Measurements from ENCODE around the gene DSCAM. TPM values are rescaled to one million over a fixed set of nuclear protein-coding genes. Genes with fewer than 3 reads are reported as not detected.

DSCAM gene
- total RNA-seq, 1 experiment from 2014 or later: 0.33 TPM

DNA sequence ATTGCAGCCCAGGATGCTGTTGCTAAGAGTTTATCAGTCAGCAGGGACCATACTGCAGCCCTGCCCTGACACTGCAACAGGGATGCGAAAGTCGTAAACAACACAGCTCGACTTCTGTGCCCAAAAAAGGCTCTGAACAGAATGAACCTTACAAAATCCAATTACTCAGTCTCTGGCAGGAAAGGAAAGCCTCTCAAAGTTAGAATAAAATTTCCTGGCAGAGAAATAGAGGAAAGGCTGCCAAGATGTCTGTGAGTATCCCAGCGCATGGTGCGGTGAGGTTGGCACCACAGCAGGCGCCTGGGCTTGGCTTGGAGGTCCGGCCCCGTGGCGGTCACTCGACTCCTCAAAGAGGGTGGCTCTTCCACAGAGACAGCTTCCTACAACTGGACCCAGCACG is 794.0 kb downstream of the DSCAM start:
- peak; percentile 27 for DNase-seq (ENCODE audit: unreplicated experiment)
- Mint-ChIP-seq H3K36me3 (ENCODE audit: insufficient read depth, unreplicated experiment) (no peaks in the 10 kb centered on the region), H3K4me1 (ENCODE audit: insufficient read depth, unreplicated experiment) (peaks cover 16% of the 10 kb centered on the region), H3K9me3 (ENCODE audit: unreplicated experiment) (peaks cover 13% of the 10 kb centered on the region), H3K4me3 (ENCODE audit: unreplicated experiment) (no peak overlapping the region), H3K27ac (ENCODE audit: low read depth, unreplicated experiment) (no peak overlapping the region), H3K27me3 (ENCODE audit: insufficient read depth, unreplicated experiment) (peaks cover 27% of the 10 kb centered on the region)
- intact Hi-C loops (cut with micrococcal nuclease): no loop called here
- CTCF ChIA-PET: interaction anchor here (1.4 kb wide), 1 partner anchor 186 kb away, joined by 4 read pairs; the partner anchor contains the start of gene PCP4
- POLR2A ChIA-PET: interaction anchor here (0.6 to 1.4 kb wide), 2 partner anchors 13 to 1008 kb away, joined by 3 to 4 read pairs; no protein-coding TSS in a partner anchor
- BruUV-seq (replicated peaks): no TSS peak
- TF ChIP-seq, protein P1, sequence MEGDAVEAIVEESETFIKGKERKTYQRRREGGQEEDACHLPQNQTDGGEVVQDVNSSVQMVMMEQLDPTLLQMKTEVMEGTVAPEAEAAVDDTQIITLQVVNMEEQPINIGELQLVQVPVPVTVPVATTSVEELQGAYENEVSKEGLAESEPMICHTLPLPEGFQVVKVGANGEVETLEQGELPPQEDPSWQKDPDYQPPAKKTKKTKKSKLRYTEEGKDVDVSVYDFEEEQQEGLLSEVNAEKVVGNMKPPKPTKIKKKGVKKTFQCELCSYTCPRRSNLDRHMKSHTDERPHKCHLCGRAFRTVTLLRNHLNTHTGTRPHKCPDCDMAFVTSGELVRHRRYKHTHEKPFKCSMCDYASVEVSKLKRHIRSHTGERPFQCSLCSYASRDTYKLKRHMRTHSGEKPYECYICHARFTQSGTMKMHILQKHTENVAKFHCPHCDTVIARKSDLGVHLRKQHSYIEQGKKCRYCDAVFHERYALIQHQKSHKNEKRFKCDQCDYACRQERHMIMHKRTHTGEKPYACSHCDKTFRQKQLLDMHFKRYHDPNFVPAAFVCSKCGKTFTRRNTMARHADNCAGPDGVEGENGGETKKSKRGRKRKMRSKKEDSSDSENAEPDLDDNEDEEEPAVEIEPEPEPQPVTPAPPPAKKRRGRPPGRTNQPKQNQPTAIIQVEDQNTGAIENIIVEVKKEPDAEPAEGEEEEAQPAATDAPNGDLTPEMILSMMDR (IDR thresholded peaks at IDR 0.05; ENCODE audit: unreplicated experiment): no peak

DNA sequence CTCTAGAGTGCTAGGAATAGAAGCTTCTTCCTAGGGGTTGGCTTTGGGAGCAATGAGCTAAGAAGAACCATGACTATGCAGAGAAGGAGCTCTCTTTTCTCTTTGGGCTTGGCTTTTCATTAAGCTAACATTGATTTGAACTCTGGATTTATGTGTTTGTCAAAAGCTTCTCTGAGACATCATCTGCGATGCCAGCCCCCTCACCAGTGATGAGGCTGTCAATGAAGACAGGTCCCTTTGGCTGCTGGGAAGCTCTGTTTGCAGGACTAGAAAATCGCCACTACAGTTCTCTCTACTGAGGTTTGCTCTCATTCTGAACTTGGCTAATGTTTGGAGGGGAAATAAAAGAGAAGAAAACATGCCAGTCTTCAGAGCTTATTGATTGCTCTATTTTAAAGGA is 794.7 kb downstream of the DSCAM start:
- no TSS peak for BruUV-seq (replicated peaks)
- Mint-ChIP-seq H3K27ac (ENCODE audit: low read depth, unreplicated experiment) (no peak overlapping the region), H3K36me3 (ENCODE audit: insufficient read depth, unreplicated experiment) (no peaks in the 10 kb centered on the region), H3K4me3 (ENCODE audit: unreplicated experiment) (no peak overlapping the region), H3K9me3 (ENCODE audit: unreplicated experiment) (peaks cover 13% of the 10 kb centered on the region), H3K4me1 (ENCODE audit: insufficient read depth, unreplicated experiment) (peaks cover 16% of the 10 kb centered on the region), H3K27me3 (ENCODE audit: insufficient read depth, unreplicated experiment) (peaks cover 22% of the 10 kb centered on the region)
- CTCF ChIA-PET: interaction anchor here (1.4 kb wide), 1 partner anchor 185 kb away, joined by 4 read pairs; the partner anchor contains the start of gene PCP4
- TF ChIP-seq, protein P1 (IDR thresholded peaks at IDR 0.05; ENCODE audit: unreplicated experiment): no peak
- intact Hi-C loops (cut with micrococcal nuclease): no loop called here
- DNase-seq (ENCODE audit: unreplicated experiment): no peak
- POLR2A ChIA-PET: interaction anchor here (1.4 kb wide), 1 partner anchor 13 kb away, joined by 4 read pairs; no protein-coding TSS in a partner anchor

GRCh38 chr21:40051801-40052200 is 795.2 kb downstream of the DSCAM start:
- POLR2A ChIA-PET: no interaction called here
- TF ChIP-seq, protein P1 (IDR thresholded peaks at IDR 0.05; ENCODE audit: unreplicated experiment): no peak
- CTCF ChIA-PET: no interaction called here
- Mint-ChIP-seq H3K9me3 (ENCODE audit: unreplicated experiment) (peaks cover 13% of the 10 kb centered on the region), H3K36me3 (ENCODE audit: insufficient read depth, unreplicated experiment) (no peaks in the 10 kb centered on the region), H3K27ac (ENCODE audit: low read depth, unreplicated experiment) (no peak overlapping the region), H3K27me3 (ENCODE audit: insufficient read depth, unreplicated experiment) (peaks cover 22% of the 10 kb centered on the region), H3K4me1 (ENCODE audit: insufficient read depth, unreplicated experiment) (peaks cover 16% of the 10 kb centered on the region), H3K4me3 (ENCODE audit: unreplicated experiment) (no peak overlapping the region)
- intact Hi-C loops (cut with micrococcal nuclease): no loop called here
- no TSS peak for BruUV-seq (replicated peaks)
- DNase-seq (ENCODE audit: unreplicated experiment): no peak

DNA sequence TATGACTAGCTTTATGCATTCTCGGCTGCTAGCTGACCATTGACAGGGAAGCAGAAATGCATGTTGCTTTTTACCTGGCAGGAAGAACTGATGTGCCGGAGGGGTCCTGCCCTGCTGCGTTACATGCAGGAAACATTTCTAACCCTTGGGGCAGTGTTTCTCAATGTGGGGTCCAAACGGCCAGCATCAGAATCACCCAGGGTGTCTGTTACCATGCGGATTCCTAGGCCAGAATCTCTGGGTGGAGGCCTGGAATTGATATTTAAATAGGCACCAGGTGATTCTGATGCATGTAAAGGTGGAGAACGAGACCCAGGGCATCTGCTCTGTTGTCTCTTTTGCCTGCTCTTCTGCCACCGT is 797.0 kb downstream of the DSCAM start:
- Mint-ChIP-seq H3K9me3 (ENCODE audit: unreplicated experiment) (peaks cover 2% of the 10 kb centered on the region), H3K27ac (ENCODE audit: low read depth, unreplicated experiment) (no peak overlapping the region), H3K27me3 (ENCODE audit: insufficient read depth, unreplicated experiment) (peaks cover 6% of the 10 kb centered on the region), H3K36me3 (ENCODE audit: insufficient read depth, unreplicated experiment) (no peaks in the 10 kb centered on the region), H3K4me3 (ENCODE audit: unreplicated experiment) (no peak overlapping the region), H3K4me1 (ENCODE audit: insufficient read depth, unreplicated experiment) (peaks cover 16% of the 10 kb centered on the region)
- no peak for DNase-seq (ENCODE audit: unreplicated experiment)
- POLR2A ChIA-PET: no interaction called here
- BruUV-seq (replicated peaks): no TSS peak
- TF ChIP-seq, protein P1 (IDR thresholded peaks at IDR 0.05; ENCODE audit: unreplicated experiment): no peak
- intact Hi-C loops (cut with micrococcal nuclease): no loop called here
- CTCF ChIA-PET: no interaction called here

Data from MCF 10A (cell line).